ENCODE measurements around the gene GAREM1. TPM values are rescaled to one million over a fixed set of nuclear protein-coding genes. Genes with fewer than 3 reads are reported as not detected.
"Not testable (repeated sequence)": the region's sequence is repeated elsewhere in the genome, so short reads cannot be mapped to it uniquely, and the experiment has no call there.

GAREM1 gene
- total RNA-seq, 2 donors from 2014 or later, result 8.3 to 9.8 TPM

- DNase-seq (ENCODE audit: low spot score), result no peak
- intact Hi-C loops (cut with DNase I), result no loop called here
Measured at GRCh38 chr18:32251466-32251865, 219.2 kb downstream of the GAREM1 start.

GRCh38 chr18:32249147-32249929 lies 221.3 kb downstream of the GAREM1 start:
- intact Hi-C loops (cut with DNase I), result no loop called here
- no peak for DNase-seq (ENCODE audit: low spot score)

- DNase-seq (ENCODE audit: low spot score), result no peak
- intact Hi-C loops (cut with DNase I), result no loop called here
Measured at GRCh38 chr18:32244881-32245280, 225.8 kb downstream of the GAREM1 start.

- no peak for DNase-seq (ENCODE audit: low spot score)
- intact Hi-C loops (cut with DNase I), result no loop called here
Measured at GRCh38 chr18:32243358-32243757, 227.3 kb downstream of the GAREM1 start.

- intact Hi-C loops (cut with DNase I), result no loop called here
- DNase-seq (ENCODE audit: low spot score), result no peak
Measured at GRCh38 chr18:32242395-32242794, 228.3 kb downstream of the GAREM1 start.

- intact Hi-C loops (cut with DNase I), result no loop called here
- DNase-seq (ENCODE audit: low spot score), result no peak
Measured at GRCh38 chr18:32238635-32239268, 231.9 kb downstream of the GAREM1 start.

- DNase-seq (ENCODE audit: low spot score), result no peak
Measured at GRCh38 chr18:32237049-32237448, 233.6 kb downstream of the GAREM1 start.

GRCh38 chr18:32233348-32233747 lies 237.3 kb downstream of the GAREM1 start:
- intact Hi-C loops (cut with DNase I); DNase-seq (ENCODE audit: low spot score): not testable (repeated sequence)

More at GRCh38 chr18:32237049-32237448, 233.6 kb downstream of the GAREM1 start:
- intact Hi-C loops (cut with DNase I), result no loop called here

- intact Hi-C loops (cut with DNase I), result no loop called here
- DNase-seq (ENCODE audit: low spot score), result no peak
Measured at GRCh38 chr18:32219431-32220018, 251.2 kb downstream of the GAREM1 start.

- no peak for DNase-seq (ENCODE audit: low spot score)
- intact Hi-C loops (cut with DNase I), result no loop called here
Measured at GRCh38 chr18:32216390-32216789, 254.3 kb downstream of the GAREM1 start.

- intact Hi-C loops (cut with DNase I), result no loop called here
- DNase-seq (ENCODE audit: low spot score), result no peak
Measured at GRCh38 chr18:32213693-32214092, 257.0 kb downstream of the GAREM1 start.
